HL-60/S4 treated with phorbol 12-myristate 13-acetate at 8.2 ng/mL for 4 days and 3 days (cell line): Measurements from ENCODE around the gene AGBL1.

Source experiments
- in situ Hi-C: fragments of 300-500 bp; cut with MboI; formaldehyde crosslinking; loops from 2 replicates; pipeline ENCODE4 v1.15.0; 2022; ENCODE audit warnings: low sequenced_read_pairs

AGBL1 gene

DNA sequence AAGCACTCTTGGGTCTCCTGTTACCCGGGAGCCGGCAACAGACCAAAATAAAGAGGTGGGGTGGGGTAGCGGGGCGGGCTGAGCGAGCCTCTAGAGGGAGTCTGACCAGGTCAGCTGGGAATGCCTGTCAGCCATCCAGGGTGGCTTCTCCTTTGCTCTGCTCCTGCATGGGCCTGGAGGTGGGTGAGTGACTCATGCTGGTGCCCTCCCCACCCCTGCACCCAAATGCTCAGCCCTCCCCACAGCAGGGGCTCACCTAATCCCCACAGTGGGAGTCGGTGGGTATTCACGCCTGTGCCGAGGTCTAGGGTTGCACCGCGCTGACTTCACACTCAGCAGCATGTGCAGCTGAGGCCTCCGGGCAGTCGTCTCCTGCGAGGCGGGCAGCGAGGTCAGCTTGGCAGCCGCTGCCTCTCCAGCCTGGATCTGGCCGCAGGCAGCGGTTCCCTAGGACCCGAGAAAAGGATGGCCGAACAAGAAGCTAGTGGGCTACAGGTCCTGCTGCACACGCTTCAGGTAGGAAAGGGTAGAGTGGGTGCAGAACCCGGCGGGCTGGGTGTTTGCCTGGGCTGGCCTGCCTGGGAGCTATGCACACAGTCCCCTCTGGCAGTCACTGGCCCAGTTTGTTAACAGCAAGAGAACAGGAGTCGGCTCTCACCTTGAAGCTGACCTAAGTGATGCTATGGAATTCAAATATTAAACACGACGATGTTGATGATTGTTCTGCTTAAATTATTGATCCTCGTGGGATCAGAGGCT, at the start of gene AGBL1:
Gene AGBL1 (plus strand): TSS at position 364 of the 759 bp plus-strand sequence.
- in situ Hi-C loops = no loop called here

- in situ Hi-C loops = no loop called here
Observed at GRCh38 chr15:86034904-86035303, 44.8 kb upstream of the AGBL1 start.

DNA sequence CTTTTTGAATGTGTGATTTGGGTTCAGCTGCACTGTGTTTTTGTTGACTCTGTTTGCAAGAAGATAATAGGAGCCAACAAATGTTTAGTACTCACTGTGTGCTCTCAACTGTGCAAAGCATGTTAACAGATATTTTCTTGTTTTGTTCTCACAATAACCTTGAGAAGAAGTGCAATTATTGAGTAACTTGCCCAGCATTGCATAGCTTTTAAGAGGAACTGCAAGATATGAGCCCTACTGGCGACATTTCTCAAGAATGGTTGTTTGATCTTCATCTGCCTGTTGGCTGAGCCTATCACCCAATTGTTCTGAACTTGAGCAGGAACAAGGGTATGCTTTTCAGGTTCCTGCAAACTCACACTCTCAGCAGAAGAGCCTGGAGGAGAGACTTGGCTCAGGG, 43.4 kb upstream of the AGBL1 start:
- in situ Hi-C loops = no loop called here

GRCh38 chr15:86038491-86038890, 41.2 kb upstream of the AGBL1 start:
- in situ Hi-C loops = no loop called here

DNA sequence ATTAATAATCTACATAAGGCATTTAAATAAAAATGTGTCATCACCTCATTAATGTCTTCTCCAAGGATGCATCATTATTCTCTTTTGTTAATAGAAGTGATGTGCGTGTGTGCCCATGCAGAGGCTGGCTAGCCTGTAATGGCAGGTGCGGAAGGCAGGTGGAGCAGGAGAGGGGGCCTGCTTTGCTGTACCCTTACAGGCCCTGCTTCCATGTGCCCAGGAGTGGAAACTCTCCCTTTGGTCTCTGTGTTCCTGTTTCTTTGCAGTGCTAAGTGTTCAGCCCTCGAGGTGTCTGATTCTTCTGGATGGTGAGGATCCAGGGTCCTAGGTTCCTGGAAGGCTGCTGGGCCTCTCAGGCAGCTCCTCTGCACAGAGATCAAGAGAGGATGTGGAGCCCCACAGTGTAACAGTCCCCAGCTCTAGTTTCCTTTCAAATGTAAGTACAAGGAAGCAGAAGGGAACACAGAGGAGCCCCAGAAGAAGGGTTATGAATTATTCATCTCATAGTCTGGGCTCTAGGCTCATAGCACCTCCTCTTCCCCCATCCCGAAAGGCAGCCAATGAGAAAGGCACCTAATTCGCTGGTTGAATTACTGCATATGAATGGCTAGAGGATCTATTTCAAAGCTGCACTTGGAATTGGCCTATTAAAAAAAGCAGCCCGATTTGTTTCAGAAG, 39.2 kb upstream of the AGBL1 start:
- in situ Hi-C loops = no loop called here

DNA sequence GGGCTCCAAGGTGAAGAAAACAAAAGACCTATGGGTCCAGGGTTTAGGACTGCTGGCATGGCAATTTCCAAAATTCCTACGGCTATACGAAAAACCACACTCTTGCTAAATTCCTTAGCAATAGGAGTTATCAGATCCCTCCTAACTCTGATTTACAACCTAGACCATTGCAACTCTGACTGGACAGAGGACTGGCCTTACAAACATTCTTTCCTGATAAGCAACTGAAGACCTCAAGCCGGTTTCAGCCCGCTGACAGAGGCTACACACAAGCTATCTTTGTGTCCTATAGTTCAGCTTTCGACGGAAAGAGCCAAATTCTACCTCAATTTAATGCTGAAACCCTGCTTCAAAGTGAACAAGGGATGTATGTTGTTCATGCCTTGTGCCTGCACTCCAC, 38.3 kb upstream of the AGBL1 start:
- in situ Hi-C loops = no loop called here

DNA sequence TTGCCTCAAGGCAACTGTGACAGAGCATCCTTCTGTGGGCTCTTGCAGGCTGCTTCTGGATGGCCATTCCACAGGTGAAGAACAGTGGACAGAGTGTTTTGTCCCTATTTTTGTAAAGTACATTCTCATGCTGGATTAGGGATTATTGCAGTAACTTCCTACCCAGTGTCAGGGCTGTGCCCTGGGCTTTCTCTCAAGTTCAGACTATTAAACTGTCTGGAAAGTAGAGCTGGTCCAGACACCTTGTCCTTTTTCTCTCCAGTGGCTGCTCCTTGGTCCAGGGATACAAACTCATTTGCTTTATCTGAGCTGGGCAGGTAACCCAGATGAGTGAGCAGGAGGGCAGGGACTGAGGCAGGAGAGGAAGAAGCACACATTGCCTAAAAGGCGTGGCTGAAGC, 37.4 kb upstream of the AGBL1 start:
- in situ Hi-C loops = no loop called here

DNA sequence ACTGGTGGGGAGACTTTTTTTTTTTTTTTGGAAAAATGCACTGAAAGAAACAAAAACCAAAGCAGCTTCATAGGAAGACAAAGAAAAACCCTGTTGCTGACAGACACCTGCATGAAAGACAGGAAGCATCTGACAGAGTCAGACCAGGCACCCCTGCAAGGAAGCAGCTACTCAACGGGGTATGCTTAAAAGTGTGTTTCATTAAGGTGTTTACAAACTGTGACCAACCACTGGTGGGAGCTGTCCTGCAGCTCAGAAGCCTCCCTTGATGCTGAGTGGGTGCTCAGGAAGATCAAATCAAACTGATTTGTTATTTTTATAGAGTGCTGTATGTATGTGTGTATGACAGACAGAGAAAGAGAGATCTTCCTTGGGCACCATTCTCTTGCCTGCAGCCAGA, 34.7 kb upstream of the AGBL1 start:
- in situ Hi-C loops = no loop called here

- in situ Hi-C loops = no loop called here
Observed at GRCh38 chr15:86054338-86054737, 25.3 kb upstream of the AGBL1 start.

DNA sequence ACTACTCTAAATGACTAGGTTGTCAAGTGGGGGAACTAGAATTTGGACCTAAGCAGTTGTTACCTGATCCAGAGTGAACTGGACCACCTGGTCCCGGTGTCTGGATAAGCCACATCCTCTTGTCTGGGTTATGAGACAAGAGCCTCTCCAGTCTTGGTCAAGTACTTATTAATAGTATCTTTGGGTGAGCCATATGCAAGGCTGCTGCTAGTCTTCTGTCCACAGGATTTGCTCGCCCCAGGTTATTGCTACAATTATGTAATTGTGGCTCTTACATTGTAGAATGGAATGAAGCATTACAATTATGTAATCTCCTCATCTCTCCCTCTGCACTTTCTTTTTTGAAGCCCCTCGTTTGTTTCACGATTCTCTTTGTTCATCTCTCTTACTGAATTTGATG, 24.0 kb upstream of the AGBL1 start:
- in situ Hi-C loops = no loop called here

- in situ Hi-C loops = no loop called here
Observed at GRCh38 chr15:86059851-86060250, 19.8 kb upstream of the AGBL1 start.

DNA sequence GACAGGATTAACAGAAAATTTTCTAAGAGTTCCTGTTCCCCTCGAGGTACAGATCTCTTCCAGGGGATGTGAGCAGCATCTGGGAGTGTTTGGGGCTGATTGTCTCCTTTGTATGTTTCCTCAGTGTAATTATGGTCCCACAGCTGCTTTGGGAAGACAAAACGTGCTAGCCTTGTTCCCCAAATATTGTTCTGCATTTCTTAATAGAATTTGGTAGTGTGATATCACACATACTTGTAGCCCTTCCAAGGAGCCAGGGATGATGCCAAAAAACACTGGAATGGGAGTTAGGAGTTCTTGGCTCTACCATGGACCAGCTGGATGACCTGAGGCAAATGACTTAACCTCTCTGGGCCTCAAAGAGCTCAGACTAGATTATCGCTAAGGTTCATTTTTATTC, 19.0 kb upstream of the AGBL1 start:
- in situ Hi-C loops = no loop called here

GRCh38 chr15:86061581-86061980, 18.1 kb upstream of the AGBL1 start:
- in situ Hi-C loops = no loop called here

DNA sequence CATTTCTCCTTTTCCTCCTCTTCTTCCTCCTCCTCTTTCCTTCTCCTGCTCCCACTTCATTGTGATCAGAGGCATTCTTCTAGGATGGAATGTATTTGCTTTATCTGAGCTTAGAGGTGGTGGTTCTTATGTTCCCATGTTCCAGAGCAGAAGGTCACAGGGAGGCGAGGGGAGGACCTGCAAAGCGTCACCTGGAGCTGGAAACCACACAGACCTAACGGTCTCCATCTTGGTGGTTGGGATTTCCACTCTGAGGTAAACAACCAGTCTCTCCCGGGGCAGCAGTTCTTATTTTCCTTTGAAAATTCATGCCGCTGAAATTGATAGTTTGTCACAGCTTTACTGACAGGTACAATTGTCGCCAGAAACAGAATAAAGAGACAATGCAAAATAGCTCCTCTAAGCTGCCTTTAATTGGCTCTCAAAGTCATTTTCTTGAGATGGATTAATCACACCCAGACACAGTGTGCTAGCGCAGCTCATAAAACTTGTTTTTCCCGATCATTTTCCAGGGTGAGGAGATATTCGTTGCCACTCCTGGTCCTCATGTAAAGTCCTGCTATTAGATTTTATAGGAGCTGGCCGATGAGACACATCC, 16.9 kb upstream of the AGBL1 start:
- in situ Hi-C loops = no loop called here

DNA sequence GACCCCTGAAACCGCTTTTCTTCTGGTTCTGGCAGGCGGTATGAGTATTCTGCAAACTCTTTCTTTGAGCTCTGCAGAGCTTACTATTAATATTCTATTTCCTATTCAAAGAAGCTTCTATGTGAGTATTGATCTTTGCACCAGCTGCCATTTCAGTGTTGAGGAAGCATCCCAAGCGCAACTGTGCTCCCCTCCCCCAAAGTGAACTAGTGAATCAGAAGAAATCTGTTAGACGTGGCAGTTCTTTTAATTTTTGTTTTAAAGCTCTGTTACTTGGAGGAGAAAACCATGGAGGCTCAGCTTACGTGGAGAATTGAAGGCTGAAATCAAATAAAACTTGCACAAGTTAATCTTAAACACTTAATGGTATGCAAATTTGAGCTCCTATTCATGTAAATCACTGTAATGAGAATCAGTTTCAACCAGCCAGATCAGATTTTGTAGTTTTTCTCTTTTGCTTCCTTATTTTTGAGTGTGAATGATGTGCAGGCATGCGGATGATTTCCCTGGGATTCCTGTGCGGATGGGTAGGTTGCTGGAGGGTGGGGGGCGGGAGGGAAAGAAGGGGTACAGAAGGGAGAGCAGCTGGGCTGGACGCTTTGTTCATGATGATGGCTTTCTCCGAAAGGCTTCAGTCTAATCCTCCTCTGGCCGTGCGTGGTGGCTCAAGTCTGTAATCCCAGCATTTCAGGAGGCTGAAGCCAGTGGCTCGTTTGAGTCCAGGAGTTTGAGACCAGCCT, 16.1 kb upstream of the AGBL1 start:
- in situ Hi-C loops = no loop called here

DNA sequence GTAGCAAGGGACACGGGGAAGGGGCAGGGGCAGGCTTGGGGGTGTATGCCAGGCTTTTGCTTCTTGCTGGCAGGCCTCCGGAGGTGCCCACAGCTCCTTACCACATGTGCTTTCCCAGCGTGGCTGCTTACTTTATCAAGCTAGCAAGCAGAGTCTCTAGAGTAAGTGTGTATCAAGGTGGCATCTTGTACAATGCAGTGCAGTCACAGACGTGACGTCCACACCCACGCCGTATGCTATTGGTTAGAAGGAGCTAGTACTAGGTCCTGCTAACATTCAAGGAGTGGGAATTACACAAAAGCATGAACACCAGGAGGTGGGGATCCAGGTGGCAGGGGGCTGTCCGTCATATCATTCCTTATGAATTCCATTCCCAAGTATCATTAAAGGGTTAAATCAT, 15.3 kb upstream of the AGBL1 start:
- in situ Hi-C loops = no loop called here

GRCh38 chr15:86066174-86066834, 13.4 kb upstream of the AGBL1 start:
- in situ Hi-C loops = no loop called here

DNA sequence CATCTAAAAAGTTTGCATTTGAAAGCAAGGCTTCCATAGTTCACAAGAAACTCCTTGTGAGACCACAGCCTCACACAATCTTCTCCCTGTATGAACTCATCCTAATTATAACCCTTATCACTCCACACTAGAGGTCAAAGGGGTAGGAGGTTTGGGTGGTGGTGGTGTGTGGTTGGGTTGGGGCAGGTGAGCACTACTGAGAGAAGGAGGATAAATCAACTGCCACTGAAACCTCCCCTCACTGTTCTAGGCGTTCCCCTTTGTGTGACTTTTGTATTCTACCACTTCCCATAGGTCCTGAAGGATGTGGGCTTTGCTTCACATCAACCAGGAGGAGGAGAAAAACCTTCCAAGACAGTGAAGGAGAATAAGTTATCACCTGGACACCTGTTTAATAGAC, 6.4 kb upstream of the AGBL1 start:
- in situ Hi-C loops = no loop called here

- in situ Hi-C loops = no loop called here
Observed at GRCh38 chr15:86076468-86076867, 3.2 kb upstream of the AGBL1 start.

GRCh38 chr15:86077070-86077469, 2.6 kb upstream of the AGBL1 start:
- in situ Hi-C loops = no loop called here

- in situ Hi-C loops = no loop called here
Observed at GRCh38 chr15:86080302-86080701, 631 bp downstream of the AGBL1 start.
